H1 (cell line): ENCODE results near the gene APOL3.

Experiments
- JUND ChIP-seq: IDR thresholded peaks from 2 replicates; pipeline ENCODE4 v1.6.1; 2011; ENCODE audit warnings: mild to moderate bottlenecking, improper control_type of control experiment, low read length
- POLR2AphosphoS5 ChIP-seq: IDR thresholded peaks from 2 replicates; pipeline ENCODE4 v1.6.1; 2011; ENCODE audit warnings: low read depth, low read length

- TF ChIP-seq POLR2AphosphoS5 (no peak), JUND (no peak)
Measured at GRCh38 chr22:36197514-36198146, 37.1 kb upstream of the APOL3 start.
